SK-N-SH (cell line): ENCODE measurements around the gene CCL16. TPM values are rescaled to one million over a fixed set of nuclear protein-coding genes. Genes with fewer than 3 reads are reported as not detected.

Source experiments
- CTCF ChIA-PET: fragments of 300-600, 350-600 bp; formaldehyde crosslinking; extraction: SDS; loops from one replicate; lab custom pipeline; 2021; lab: Yijun Ruan, JAX
- POLR2A ChIA-PET: fragments of 350-600 bp; sonication (Branson Sonifier 250); formaldehyde crosslinking; extraction: SDS; loops from one replicate; lab custom pipeline; 2020; ENCODE audit warnings: antibody characterized with exemption, inconsistent platforms; lab: Yijun Ruan, JAX
- DNase-seq: peaks from one replicate; pipeline ENCODE4 v3.0.0; 2012
- H2AFZ ChIP-seq: fragments of 200-600 bp; sonication (generic); 2 replicates; pipeline ENCODE4 v1.8.1; 2016; ENCODE audit warnings: antibody characterized with exemption, mild to moderate bottlenecking, low read depth
- H3F3A ChIP-seq: fragments of 200-600 bp; sonication (generic); replicated peaks from 2 replicates; pipeline ENCODE3; 2016; ENCODE audit warnings: antibody characterized with exemption, mild to moderate bottlenecking; ENCODE audit not compliant: insufficient read depth
- H3K27ac ChIP-seq, 2 experiments: fragments of 200-500 bp in 1 of 2; fragments of 200-600 bp in 1 of 2; sonication (Bioruptor generic) in 1 of 2; sonication (generic), shearing (Covaris generic) in 1 of 2; 2 replicates each; pipeline versions ENCODE4 v1.5.1 to v1.6.1; 2014 to 2016; ENCODE audit warnings: low read depth in 2 of 2, inconsistent platforms in 1 of 2, low read length in 1 of 2, mild to moderate bottlenecking in 1 of 2, mixed read lengths in 1 of 2
- H3K27me3 ChIP-seq: fragments of 200-600 bp; sonication (generic), shearing (Covaris generic); 2 replicates; pipeline ENCODE4 v1.6.1; 2016; ENCODE audit warnings: mixed run types; ENCODE audit not compliant: insufficient read depth
- H3K36me3 ChIP-seq, 2 experiments: fragments of 200-500 bp in 1 of 2; fragments of 200-600 bp in 1 of 2; sonication (Bioruptor generic) in 1 of 2; sonication (generic) in 1 of 2; replicated peaks in 1 of 2; 2 replicates each; pipeline versions ENCODE3 to v1.5.1; 2014 to 2016; ENCODE audit warnings: low read length in 1 of 2, mild to moderate bottlenecking in 1 of 2; ENCODE audit not compliant: insufficient read depth in 2 of 2, control insufficient read depth in 1 of 2
- H3K4me1 ChIP-seq, 2 experiments: fragments of 200-500 bp in 1 of 2; fragments of 200-600 bp in 1 of 2; sonication (Bioruptor generic) in 1 of 2; sonication (generic), shearing (Covaris generic) in 1 of 2; 2 replicates each; pipeline versions ENCODE4 v1.5.1 to v1.6.1; 2014 to 2016; ENCODE audit warnings: low read depth in 1 of 2, low read length in 1 of 2, mixed run types in 1 of 2; ENCODE audit not compliant: insufficient read depth in 2 of 2, control insufficient read depth in 1 of 2
- H3K4me2 ChIP-seq: fragments of 200-600 bp; sonication (generic), shearing (Covaris generic); 2 replicates; pipeline ENCODE4 v1.6.1; 2017; ENCODE audit warnings: mixed run types
- H3K4me3 ChIP-seq, 2 experiments: fragments of 200-500 bp in 1 of 2; fragments of 200-600 bp in 1 of 2; sonication (Bioruptor generic) in 1 of 2; sonication (generic), shearing (Covaris generic) in 1 of 2; 2 replicates each; pipeline versions ENCODE4 v1.5.1 to v1.8.1; 2014 to 2016; ENCODE audit warnings: low read depth in 2 of 2, inconsistent platforms in 1 of 2, low read length in 1 of 2, mild to moderate bottlenecking in 1 of 2, mixed read lengths in 1 of 2, moderate library complexity in 1 of 2
- H3K79me2 ChIP-seq: fragments of 200-600 bp; sonication (generic); 2 replicates; pipeline ENCODE4 v1.8.1; 2017; ENCODE audit warnings: mild to moderate bottlenecking; ENCODE audit not compliant: insufficient read depth
- H3K9ac ChIP-seq: fragments of 200-600 bp; sonication (generic); 2 replicates; pipeline ENCODE4 v1.6.1; 2017; ENCODE audit warnings: mixed run types
- H3K9me2 ChIP-seq: fragments of 200-600 bp; sonication (generic); 2 replicates; pipeline ENCODE4 v1.6.1; 2017; ENCODE audit warnings: mixed run types
- H3K9me3 ChIP-seq: fragments of 200-600 bp; sonication (generic); 2 replicates; pipeline ENCODE4 v1.6.1; 2017; ENCODE audit warnings: mixed run types, mild to moderate bottlenecking, moderate library complexity
- H4K20me1 ChIP-seq: fragments of 200-600 bp; sonication (generic); 2 replicates; pipeline ENCODE4 v1.6.1; 2017; ENCODE audit warnings: mild to moderate bottlenecking, mixed run types; ENCODE audit not compliant: insufficient read depth
- ELF1 ChIP-seq: IDR thresholded peaks from 2 replicates; pipeline ENCODE4 v1.4.0; 2012
- EP300 ChIP-seq, 2 experiments: IDR thresholded peaks; 2 replicates each; pipeline versions ENCODE4 v1.4.0 to v1.6.1; 2012; ENCODE audit warnings: borderline replicate concordance in 1 of 2, low read depth in 1 of 2, low read length in 1 of 2
- FOXJ3 ChIP-seq: sonication (generic); formaldehyde crosslinking; IDR thresholded peaks from 2 replicates; pipeline ENCODE4 v1.5.1; 2020; ENCODE audit warnings: mild to moderate bottlenecking, missing genetic modification reagents
- GABPA ChIP-seq: IDR thresholded peaks from 2 replicates; pipeline ENCODE4 v1.4.0; 2012; ENCODE audit warnings: low read depth, mild to moderate bottlenecking
- JUND ChIP-seq: IDR thresholded peaks from 2 replicates; pipeline ENCODE4 v1.4.0; 2012
- NRF1 ChIP-seq: IDR thresholded peaks from 2 replicates; pipeline ENCODE4 v1.6.1; 2012; ENCODE audit warnings: low read depth, mild to moderate bottlenecking, low read length
- POLR2AphosphoS5 ChIP-seq: IDR thresholded peaks from 2 replicates; pipeline ENCODE4 v1.6.1; 2012; ENCODE audit warnings: low read depth, low read length
- RFX5 ChIP-seq: IDR thresholded peaks from 2 replicates; pipeline ENCODE4 v1.6.1; 2012; ENCODE audit warnings: mild to moderate bottlenecking, improper control_type of control experiment, low read length
- RXRA ChIP-seq: IDR thresholded peaks from 2 replicates; pipeline ENCODE4 v1.4.0; 2012; ENCODE audit warnings: low read depth, mild to moderate bottlenecking, borderline replicate concordance
- SIN3A ChIP-seq: IDR thresholded peaks from 2 replicates; pipeline ENCODE4 v1.6.1; 2012; ENCODE audit warnings: low read depth, mild to moderate bottlenecking, low read length, moderate library complexity, borderline replicate concordance
- TAF1 ChIP-seq: IDR thresholded peaks from 2 replicates; pipeline ENCODE4 v1.6.1; 2012; ENCODE audit warnings: low read depth, mild to moderate bottlenecking, low read length, moderate library complexity, borderline replicate concordance
- YY1 ChIP-seq: IDR thresholded peaks from 2 replicates; pipeline ENCODE4 v1.4.0; 2012; ENCODE audit warnings: low read depth, mild to moderate bottlenecking
- WGBS: methylation state at CpG from one replicate; pipeline ENCODE4 v1.1.6; 2017; ENCODE audit warnings: low lambda C conversion rate; 5-methylcytosine and 5-hydroxymethylcytosine counted together
- polyA plus RNA-seq, 3 experiments: library from polyadenylated mRNA; depleted of rRNA; stranded (reverse); fragments of >200 nt; gene quantifications; 2 replicates each; pipeline ENCODE4 v1.2.3, GENCODE V29; 2012
- TF ChIP-seq, protein P1 (sequence below): fragments of 150-350 bp; IDR thresholded peaks from 2 replicates; pipeline ENCODE4 v1.6.1; 2016; ENCODE audit warnings: mild to moderate bottlenecking, low read depth, low read length
- TF ChIP-seq, protein P2 (sequence below): IDR thresholded peaks from 2 replicates; pipeline ENCODE4 v1.6.1; 2012; ENCODE audit warnings: mild to moderate bottlenecking, low read depth, low read length, moderate library complexity
- TF ChIP-seq, protein P3 (sequence below): IDR thresholded peaks from 2 replicates; pipeline ENCODE4; 2012
- TF ChIP-seq, protein P4 (sequence below): IDR thresholded peaks from 2 replicates; pipeline ENCODE4 v1.4.0; 2012; ENCODE audit warnings: low read depth, borderline replicate concordance
- TF ChIP-seq, protein P5 (sequence below): IDR thresholded peaks from 2 replicates; pipeline ENCODE4 v1.4.0; 2012; ENCODE audit warnings: low read depth
- TF ChIP-seq, protein P6 (sequence below): IDR thresholded peaks from 2 replicates; pipeline ENCODE4 v1.4.0; 2012; ENCODE audit warnings: low read depth, borderline replicate concordance
- TF ChIP-seq, protein P7 (sequence below): fragments of 200-600 bp; sonication (generic); IDR thresholded peaks from 2 replicates; pipeline ENCODE4 v1.6.1; 2017; ENCODE audit warnings: antibody characterized with exemption, mild to moderate bottlenecking, moderate library complexity

The CCL16 gene
- polyA plus RNA-seq, 1 of the 3 experiments (the other 2 are of a cell fraction): not detected

DNA sequence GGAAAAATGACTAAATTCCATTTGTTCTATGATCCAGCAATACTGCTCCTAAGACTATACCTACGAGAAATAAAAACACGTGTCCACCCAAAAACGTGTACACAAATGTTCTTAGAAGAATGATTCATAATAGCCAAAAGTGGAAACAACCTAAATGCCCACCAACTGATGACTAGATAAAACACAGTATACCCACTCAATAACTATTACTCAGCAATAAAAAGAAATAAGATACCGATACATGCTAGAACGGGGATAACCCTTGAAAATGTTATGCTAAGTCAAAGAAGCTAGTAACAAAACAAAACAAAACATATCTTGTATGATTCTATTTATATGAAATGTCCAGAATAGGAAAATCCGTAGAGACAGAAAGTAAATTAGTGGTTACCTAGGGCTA, 17.6 kb downstream of the CCL16 start:
- no peak for DNase-seq
- WGBS: 16% methylated on average over 6 of the region's 6 CpGs
- H2AFZ ChIP-seq: no peak overlapping the region
- H3K4me3 ChIP-seq: no peak overlapping the region
- no peaks in the 10 kb centered on the region for H3K9me2 ChIP-seq
- no peak overlapping the region for H3K27ac ChIP-seq
- no peaks in the 10 kb centered on the region for H3F3A ChIP-seq
- no peaks in the 10 kb centered on the region for H3K9me3 ChIP-seq
- no peaks in the 10 kb centered on the region for H4K20me1 ChIP-seq
- ChIA-PET CTCF (interaction anchor here (1.1 to 1.2 kb wide), 2 partner anchors 16 to 520 kb away, joined by 3 read pairs; no protein-coding TSS in a partner anchor), POLR2A (no interaction called here)
- no peaks in the 10 kb centered on the region for H3K79me2 ChIP-seq
- TF ChIP-seq, protein P1, sequence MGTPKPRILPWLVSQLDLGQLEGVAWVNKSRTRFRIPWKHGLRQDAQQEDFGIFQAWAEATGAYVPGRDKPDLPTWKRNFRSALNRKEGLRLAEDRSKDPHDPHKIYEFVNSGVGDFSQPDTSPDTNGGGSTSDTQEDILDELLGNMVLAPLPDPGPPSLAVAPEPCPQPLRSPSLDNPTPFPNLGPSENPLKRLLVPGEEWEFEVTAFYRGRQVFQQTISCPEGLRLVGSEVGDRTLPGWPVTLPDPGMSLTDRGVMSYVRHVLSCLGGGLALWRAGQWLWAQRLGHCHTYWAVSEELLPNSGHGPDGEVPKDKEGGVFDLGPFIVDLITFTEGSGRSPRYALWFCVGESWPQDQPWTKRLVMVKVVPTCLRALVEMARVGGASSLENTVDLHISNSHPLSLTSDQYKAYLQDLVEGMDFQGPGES: no peak
- TF ChIP-seq FOXJ3 (CRISPR knock-in tag) (no peak), RXRA (no peak), TAF1 (no peak), EP300 (IDR thresholded peaks at IDR 0.05; ENCODE audit: borderline replicate concordance in 1 of 2, low read depth in 1 of 2, low read length in 1 of 2) (no peak), JUND (no peak), NRF1 (no peak), YY1 (no peak), POLR2AphosphoS5 (no peak), SIN3A (no peak), RFX5 (no peak), GABPA (no peak), ELF1 (no peak)
- TF ChIP-seq, protein P2, sequence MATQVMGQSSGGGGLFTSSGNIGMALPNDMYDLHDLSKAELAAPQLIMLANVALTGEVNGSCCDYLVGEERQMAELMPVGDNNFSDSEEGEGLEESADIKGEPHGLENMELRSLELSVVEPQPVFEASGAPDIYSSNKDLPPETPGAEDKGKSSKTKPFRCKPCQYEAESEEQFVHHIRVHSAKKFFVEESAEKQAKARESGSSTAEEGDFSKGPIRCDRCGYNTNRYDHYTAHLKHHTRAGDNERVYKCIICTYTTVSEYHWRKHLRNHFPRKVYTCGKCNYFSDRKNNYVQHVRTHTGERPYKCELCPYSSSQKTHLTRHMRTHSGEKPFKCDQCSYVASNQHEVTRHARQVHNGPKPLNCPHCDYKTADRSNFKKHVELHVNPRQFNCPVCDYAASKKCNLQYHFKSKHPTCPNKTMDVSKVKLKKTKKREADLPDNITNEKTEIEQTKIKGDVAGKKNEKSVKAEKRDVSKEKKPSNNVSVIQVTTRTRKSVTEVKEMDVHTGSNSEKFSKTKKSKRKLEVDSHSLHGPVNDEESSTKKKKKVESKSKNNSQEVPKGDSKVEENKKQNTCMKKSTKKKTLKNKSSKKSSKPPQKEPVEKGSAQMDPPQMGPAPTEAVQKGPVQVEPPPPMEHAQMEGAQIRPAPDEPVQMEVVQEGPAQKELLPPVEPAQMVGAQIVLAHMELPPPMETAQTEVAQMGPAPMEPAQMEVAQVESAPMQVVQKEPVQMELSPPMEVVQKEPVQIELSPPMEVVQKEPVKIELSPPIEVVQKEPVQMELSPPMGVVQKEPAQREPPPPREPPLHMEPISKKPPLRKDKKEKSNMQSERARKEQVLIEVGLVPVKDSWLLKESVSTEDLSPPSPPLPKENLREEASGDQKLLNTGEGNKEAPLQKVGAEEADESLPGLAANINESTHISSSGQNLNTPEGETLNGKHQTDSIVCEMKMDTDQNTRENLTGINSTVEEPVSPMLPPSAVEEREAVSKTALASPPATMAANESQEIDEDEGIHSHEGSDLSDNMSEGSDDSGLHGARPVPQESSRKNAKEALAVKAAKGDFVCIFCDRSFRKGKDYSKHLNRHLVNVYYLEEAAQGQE: no peak
- TF ChIP-seq, protein P3, sequence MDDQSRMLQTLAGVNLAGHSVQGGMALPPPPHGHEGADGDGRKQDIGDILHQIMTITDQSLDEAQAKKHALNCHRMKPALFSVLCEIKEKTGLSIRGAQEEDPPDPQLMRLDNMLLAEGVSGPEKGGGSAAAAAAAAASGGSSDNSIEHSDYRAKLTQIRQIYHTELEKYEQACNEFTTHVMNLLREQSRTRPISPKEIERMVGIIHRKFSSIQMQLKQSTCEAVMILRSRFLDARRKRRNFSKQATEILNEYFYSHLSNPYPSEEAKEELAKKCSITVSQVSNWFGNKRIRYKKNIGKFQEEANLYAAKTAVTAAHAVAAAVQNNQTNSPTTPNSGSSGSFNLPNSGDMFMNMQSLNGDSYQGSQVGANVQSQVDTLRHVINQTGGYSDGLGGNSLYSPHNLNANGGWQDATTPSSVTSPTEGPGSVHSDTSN: no peak
- TF ChIP-seq, protein P4, sequence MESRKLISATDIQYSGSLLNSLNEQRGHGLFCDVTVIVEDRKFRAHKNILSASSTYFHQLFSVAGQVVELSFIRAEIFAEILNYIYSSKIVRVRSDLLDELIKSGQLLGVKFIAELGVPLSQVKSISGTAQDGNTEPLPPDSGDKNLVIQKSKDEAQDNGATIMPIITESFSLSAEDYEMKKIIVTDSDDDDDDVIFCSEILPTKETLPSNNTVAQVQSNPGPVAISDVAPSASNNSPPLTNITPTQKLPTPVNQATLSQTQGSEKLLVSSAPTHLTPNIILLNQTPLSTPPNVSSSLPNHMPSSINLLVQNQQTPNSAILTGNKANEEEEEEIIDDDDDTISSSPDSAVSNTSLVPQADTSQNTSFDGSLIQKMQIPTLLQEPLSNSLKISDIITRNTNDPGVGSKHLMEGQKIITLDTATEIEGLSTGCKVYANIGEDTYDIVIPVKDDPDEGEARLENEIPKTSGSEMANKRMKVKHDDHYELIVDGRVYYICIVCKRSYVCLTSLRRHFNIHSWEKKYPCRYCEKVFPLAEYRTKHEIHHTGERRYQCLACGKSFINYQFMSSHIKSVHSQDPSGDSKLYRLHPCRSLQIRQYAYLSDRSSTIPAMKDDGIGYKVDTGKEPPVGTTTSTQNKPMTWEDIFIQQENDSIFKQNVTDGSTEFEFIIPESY: no peak
- TF ChIP-seq, protein P5, sequence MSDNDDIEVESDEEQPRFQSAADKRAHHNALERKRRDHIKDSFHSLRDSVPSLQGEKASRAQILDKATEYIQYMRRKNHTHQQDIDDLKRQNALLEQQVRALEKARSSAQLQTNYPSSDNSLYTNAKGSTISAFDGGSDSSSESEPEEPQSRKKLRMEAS: no peak
- TF ChIP-seq, protein P6, sequence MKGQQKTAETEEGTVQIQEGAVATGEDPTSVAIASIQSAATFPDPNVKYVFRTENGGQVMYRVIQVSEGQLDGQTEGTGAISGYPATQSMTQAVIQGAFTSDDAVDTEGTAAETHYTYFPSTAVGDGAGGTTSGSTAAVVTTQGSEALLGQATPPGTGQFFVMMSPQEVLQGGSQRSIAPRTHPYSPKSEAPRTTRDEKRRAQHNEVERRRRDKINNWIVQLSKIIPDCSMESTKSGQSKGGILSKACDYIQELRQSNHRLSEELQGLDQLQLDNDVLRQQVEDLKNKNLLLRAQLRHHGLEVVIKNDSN: no peak
- TF ChIP-seq, protein P7, sequence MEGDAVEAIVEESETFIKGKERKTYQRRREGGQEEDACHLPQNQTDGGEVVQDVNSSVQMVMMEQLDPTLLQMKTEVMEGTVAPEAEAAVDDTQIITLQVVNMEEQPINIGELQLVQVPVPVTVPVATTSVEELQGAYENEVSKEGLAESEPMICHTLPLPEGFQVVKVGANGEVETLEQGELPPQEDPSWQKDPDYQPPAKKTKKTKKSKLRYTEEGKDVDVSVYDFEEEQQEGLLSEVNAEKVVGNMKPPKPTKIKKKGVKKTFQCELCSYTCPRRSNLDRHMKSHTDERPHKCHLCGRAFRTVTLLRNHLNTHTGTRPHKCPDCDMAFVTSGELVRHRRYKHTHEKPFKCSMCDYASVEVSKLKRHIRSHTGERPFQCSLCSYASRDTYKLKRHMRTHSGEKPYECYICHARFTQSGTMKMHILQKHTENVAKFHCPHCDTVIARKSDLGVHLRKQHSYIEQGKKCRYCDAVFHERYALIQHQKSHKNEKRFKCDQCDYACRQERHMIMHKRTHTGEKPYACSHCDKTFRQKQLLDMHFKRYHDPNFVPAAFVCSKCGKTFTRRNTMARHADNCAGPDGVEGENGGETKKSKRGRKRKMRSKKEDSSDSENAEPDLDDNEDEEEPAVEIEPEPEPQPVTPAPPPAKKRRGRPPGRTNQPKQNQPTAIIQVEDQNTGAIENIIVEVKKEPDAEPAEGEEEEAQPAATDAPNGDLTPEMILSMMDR: no peak
- H3K4me2 ChIP-seq: no peak overlapping the region
- H3K4me1 ChIP-seq: no peaks in the 10 kb centered on the region
- H3K27me3 ChIP-seq: peaks cover 31% of the 10 kb centered on the region
- no peak overlapping the region for H3K9ac ChIP-seq
- no peaks in the 10 kb centered on the region for H3K36me3 ChIP-seq
